Subcutaneous adipose tissue (tissue), 4 donors: ENCODE results near the gene IGF2BP2. TPM values are rescaled to one million over a fixed set of nuclear protein-coding genes. Genes with fewer than 3 reads are reported as not detected.

Experiments
- total RNA-seq, 4 donors: library from RNA; depleted of rRNA; stranded (reverse); fragments of >200 nt; gene quantifications; one replicate each; pipeline ENCODE4 v1.1.0, GENCODE V29; 2016
- TF ChIP-seq, protein P1 (sequence below): fragments of 450-650 bp; IDR thresholded peaks from one replicate; pipeline ENCODE4 v1.5.1; 2016; ENCODE audit warnings: low read depth, mild to moderate bottlenecking, control low read depth, antibody characterized with exemption, moderate library complexity

Gene IGF2BP2
- 10 to 100 TPM; 11.3 to 30.0 (median 26.9) TPM for total RNA-seq

DNA sequence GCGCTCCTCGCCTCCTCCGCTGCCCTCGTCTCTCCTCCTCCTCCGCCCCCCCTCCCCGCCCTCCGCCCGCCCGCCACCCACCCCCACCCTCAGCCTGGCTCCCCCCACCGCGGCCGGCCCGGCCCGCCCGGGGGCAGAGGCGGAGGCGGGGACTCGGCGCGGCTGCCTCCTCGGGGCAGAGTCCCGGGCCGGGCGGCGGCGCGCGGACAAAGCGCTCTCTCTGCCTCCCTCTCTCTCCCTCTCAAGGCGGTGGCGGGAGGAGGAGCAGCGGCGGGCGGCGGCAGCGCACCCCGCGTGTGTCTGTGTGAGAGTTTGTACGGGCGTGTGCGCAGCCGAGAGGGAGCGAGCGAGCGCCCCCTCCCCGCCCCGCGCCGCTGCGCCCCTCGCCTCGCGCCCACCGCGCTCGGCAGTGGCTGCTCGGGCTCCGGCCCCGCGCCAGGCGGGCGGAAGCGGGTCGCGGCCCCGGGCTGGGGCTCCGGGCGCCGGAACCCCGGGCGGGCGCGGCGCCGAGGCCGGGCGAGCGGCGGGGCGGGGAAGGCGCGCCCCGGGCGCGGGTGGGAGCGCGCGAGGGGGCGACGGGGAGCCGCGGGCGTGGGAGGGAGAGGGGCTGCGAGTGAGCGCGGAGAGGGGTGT lies at the start of gene IGF2BP2:
Gene IGF2BP2 (minus strand): TSS at position 37 of the 633 bp plus-strand sequence. CDS start 82 bp downstream, outside the sequence.
- TF ChIP-seq, protein P1, sequence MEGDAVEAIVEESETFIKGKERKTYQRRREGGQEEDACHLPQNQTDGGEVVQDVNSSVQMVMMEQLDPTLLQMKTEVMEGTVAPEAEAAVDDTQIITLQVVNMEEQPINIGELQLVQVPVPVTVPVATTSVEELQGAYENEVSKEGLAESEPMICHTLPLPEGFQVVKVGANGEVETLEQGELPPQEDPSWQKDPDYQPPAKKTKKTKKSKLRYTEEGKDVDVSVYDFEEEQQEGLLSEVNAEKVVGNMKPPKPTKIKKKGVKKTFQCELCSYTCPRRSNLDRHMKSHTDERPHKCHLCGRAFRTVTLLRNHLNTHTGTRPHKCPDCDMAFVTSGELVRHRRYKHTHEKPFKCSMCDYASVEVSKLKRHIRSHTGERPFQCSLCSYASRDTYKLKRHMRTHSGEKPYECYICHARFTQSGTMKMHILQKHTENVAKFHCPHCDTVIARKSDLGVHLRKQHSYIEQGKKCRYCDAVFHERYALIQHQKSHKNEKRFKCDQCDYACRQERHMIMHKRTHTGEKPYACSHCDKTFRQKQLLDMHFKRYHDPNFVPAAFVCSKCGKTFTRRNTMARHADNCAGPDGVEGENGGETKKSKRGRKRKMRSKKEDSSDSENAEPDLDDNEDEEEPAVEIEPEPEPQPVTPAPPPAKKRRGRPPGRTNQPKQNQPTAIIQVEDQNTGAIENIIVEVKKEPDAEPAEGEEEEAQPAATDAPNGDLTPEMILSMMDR = no peak

DNA sequence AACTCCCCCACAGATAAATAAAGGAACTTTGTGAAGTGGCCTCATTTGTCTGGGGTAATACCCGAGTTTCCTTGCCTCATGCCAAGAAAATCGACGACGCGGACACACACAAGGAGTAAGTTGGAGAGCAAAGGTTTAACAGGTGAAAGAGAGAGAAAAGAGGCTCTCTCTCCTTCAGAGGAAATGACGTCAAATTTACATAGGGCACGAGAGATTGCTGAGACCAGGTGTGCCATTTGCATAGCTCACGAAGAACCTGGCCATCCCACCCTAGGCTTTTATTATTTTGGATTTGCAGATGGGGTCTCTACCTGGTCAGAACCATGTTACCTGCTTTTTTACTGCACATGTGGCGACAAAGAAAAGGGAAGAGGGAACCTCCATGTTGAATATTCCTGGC lies 49.3 kb upstream of the IGF2BP2 start:
- TF ChIP-seq, protein P1 = no peak

DNA sequence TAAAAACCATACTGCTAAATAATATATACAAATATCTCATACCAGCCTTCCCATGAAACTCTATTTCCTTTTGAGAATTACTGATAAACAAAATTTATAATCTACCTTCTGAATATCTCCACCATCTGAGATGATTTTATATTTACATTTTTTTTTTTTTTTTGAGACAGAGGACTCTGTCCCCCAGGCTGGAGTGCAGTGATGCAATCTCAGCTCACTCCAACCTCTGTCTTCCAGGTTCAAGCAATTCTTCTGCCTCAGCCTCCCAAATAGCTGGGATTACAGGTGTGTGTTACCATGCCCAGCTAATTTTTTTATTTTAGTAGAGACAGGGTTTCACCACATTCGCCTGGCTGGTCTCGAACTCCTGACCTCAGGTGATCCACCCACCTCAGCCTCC lies 42.8 kb upstream of the IGF2BP2 start:
- TF ChIP-seq, protein P1 = no peak

DNA sequence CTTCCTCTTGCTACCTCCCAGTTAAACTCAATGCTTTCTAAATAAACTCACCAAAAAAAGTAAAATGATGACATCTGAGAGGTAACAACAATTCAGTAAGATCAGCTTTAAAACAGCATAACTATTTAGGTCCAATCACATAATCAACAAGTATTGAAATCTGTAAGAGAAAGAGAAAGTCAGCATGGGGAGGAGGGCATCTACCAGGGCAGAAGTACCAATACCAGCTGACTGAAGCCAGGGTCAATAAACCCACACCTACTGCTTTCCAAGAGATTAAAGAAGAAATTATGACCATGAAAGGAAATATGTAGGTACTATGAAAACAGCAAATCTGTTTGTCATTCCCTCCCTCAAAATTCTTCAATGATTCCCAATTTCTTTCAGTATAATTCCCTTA lies 42.2 kb upstream of the IGF2BP2 start:
- TF ChIP-seq, protein P1 = no peak

DNA sequence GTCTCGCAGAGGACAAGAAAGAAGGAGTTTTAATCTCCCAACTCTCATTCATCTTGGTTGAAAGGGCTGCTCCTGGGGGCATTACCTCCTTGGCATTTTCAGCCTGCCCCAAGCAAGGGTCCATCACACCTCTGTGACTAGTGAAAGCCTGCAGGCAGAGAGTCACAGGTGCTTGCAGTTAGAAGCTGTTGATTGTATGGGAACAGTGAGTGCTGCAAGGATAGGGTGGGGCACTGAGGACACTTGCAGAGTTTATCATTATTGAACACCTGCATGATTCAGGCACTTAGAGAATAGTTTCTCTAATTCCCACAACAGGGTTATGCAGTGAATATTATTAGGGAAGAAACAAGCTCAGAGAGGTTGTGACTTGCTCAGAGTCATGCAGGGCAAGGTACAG lies 41.7 kb upstream of the IGF2BP2 start:
- TF ChIP-seq, protein P1 = no peak

DNA sequence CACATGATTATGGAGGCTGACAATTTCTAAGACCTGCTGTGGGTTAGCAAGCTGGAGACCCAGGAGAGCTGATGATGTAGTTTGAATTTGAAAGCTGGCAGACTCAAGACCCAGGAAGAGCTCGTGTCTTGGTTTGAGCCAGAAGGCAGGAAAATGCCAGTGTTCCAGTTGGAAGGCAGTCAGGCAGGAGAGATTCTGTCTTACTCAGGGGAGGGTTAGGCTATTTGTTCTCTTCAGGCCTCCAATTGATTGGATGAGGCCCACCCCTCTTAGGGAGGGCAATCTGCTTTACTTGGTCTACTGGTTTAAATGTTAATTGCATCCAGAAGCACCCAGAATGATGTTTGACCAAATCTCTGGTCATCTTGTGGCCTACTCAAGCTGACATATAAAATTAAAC lies 40.4 kb upstream of the IGF2BP2 start:
- TF ChIP-seq, protein P1 = no peak

DNA sequence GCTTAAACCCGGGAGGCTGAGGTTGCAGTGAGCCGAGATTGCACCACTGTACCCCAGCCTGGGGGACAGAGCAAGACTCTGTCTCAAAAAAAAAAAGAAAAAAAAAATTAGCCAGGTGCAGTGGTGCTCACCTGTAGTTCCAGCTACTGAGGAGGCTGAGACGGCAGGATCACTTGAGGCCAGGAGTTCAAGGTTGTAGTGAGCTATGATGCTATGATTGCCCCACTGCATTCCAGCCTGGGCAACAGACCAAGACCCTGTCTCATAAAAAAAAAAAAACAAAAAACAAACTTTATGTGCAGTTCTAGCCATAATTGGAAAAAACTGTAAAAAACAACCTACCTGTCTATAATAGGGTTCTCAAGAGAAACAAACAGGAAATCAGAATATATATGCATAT lies 39.9 kb upstream of the IGF2BP2 start:
- TF ChIP-seq, protein P1 = no peak
